Activated CD8-positive, alpha-beta memory T cell treated with anti-CD3 and anti-CD28 coated beads, Interleukin-2, amount 10 ng/mL, durations not matched to agents 7 days and 5 days (primary cell): Measurements from ENCODE around the gene SCUBE1. TPM values are rescaled to one million over a fixed set of nuclear protein-coding genes. Genes with fewer than 3 reads are reported as not detected.

Experiments
- ATAC-seq: fragments of 150-1000 bp; cut with Tn5 transposase; one replicate; pipeline ENCODE4 v1.10.0; 2021; ENCODE audit warnings: moderate library complexity
- CTCF ChIA-PET: fragments of 350-600 bp; sonication (Branson Sonifier 250); formaldehyde crosslinking; loops from one replicate; lab custom pipeline; 2021; ENCODE audit warnings: antibody characterized with exemption; lab: Charles Lee
- DNase-seq: peaks from one replicate; pipeline ENCODE4 v3.0.0-alpha.2; 2020
- H3K27ac Mint-ChIP-seq: one replicate; pipeline ENCODE4 v1.8.0; 2021; ENCODE audit warnings: mild to moderate bottlenecking, mixed read lengths
- H3K27me3 Mint-ChIP-seq: one replicate; pipeline ENCODE4 v1.8.0; 2021; ENCODE audit warnings: mixed read lengths
- H3K36me3 Mint-ChIP-seq: one replicate; pipeline ENCODE4 v1.8.0; 2021; ENCODE audit warnings: mild to moderate bottlenecking, mixed read lengths
- H3K4me1 Mint-ChIP-seq: one replicate; pipeline ENCODE4 v1.8.0; 2021; ENCODE audit warnings: mixed read lengths
- H3K4me3 Mint-ChIP-seq: one replicate; pipeline ENCODE4 v1.8.0; 2021; ENCODE audit warnings: mild to moderate bottlenecking, moderate library complexity, mixed read lengths
- H3K9me3 Mint-ChIP-seq: one replicate; pipeline ENCODE4 v1.8.0; 2022; ENCODE audit warnings: low read depth, mixed read lengths
- total RNA-seq, 2 experiments: library from RNA; stranded (reverse); gene quantifications; one replicate each; pipeline ENCODE4 v1.2.3, GENCODE V29; 2021

The SCUBE1 gene
- total RNA-seq, 2 experiments from 2014 or later = 0.40 to 3.0 TPM

DNA sequence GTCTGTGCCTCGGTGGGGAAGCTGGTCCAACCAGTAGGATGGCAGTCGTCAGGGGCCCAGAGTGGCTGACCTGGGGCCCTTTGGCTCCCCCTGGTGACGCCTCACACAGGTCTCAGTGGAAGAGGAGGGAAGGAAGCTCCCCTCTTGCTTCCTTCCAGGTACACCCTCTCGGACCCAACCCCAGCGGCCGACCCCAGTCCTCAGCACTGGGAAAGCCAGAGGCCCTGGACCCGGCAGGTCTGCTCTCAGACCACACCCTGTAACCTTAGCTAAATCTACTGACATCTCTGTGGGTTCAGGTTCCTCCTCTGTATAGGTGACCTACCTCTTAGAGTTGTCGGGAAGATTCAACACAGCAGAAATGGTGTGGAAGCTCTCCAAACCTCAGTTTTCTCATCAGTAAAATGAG is 3.4 kb upstream of the SCUBE1 start:
- ATAC-seq = peak; percentile 72
- CTCF ChIA-PET = interaction anchor here (0.6 to 5.9 kb wide), 37 partner anchors 10 to 1526 kb away, joined by 3 to 139 read pairs (median 6); partner anchors contain the start of gene EFCAB6
- peak; percentile 83 for DNase-seq
- no peaks in the 10 kb centered on the region for H3K36me3 Mint-ChIP-seq
- H3K9me3 Mint-ChIP-seq = no peaks in the 10 kb centered on the region
- H3K4me3 Mint-ChIP-seq = no peak overlapping the region
- peaks cover 47% of the 10 kb centered on the region for H3K27me3 Mint-ChIP-seq
- H3K27ac Mint-ChIP-seq = peak overlapping the region; percentile 95
- peaks cover 44% of the 10 kb centered on the region for H3K4me1 Mint-ChIP-seq

DNA sequence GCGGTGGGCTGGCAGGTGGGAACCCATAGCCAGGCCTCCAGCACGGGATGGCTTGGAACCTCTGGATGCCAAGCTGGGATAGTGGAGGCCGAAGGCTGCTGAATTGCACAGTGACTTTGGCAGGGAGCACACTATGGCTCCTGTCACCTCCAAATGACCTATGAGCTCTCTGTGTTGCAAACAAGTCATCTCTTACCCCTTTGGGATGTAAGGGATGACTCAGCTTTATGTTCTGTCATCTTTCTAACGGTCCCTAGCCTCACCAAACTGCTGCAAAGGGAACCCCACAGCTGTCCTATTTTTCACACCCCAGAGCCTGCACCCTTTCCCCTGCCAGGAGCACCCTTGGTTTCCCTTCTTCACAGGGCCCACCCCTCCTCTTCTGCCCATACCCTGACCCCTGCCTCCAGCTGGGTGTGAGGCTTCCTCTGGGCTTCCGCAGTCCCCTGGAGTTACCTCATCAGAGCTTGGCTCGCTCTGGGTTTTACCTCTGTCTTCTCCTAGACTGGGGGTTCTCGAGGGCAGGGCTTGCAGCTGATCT is 2.7 kb upstream of the SCUBE1 start:
- Mint-ChIP-seq H3K36me3 (no peaks in the 10 kb centered on the region), H3K27ac (peak overlapping the region; percentile 95), H3K27me3 (peaks cover 50% of the 10 kb centered on the region), H3K9me3 (no peaks in the 10 kb centered on the region), H3K4me1 (peaks cover 40% of the 10 kb centered on the region), H3K4me3 (no peak overlapping the region)
- ATAC-seq (peak; percentile 75), DNase-seq (peak; percentile 71)
- CTCF ChIA-PET = interaction anchor here (0.9 to 5.9 kb wide), 35 partner anchors 9 to 479 kb away, joined by 3 to 139 read pairs (median 6); partner anchors contain the start of gene EFCAB6

DNA sequence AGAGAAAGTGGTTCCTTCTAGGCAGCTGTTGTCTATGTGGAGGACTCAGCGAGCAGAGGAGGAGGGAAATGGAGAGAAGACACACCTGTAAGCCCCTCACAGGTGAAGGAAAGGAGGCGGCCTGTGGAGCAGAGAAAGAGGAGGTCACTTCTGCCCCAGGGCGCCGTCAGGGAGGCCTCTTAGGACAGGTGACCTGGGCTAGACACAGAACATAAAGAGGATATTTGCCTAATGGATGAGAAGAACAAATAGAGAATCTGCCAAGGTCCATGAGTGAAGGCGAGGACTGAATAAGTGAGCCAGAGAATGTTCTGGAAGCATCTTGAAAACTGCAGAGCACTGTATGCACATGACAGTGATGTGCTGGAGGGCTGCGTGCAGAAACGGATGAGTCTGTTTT is 2.2 kb upstream of the SCUBE1 start:
- no peaks in the 10 kb centered on the region for H3K9me3 Mint-ChIP-seq
- H3K4me1 Mint-ChIP-seq = peaks cover 40% of the 10 kb centered on the region
- CTCF ChIA-PET = interaction anchor here (1.1 to 5.9 kb wide), 23 partner anchors 13 to 467 kb away, joined by 3 to 139 read pairs (median 7); partner anchors contain the start of gene EFCAB6
- no peaks in the 10 kb centered on the region for H3K36me3 Mint-ChIP-seq
- no peak overlapping the region for H3K4me3 Mint-ChIP-seq
- H3K27ac Mint-ChIP-seq = peak overlapping the region; percentile 95
- no peak for DNase-seq
- peaks cover 55% of the 10 kb centered on the region for H3K27me3 Mint-ChIP-seq
- ATAC-seq = no peak

DNA sequence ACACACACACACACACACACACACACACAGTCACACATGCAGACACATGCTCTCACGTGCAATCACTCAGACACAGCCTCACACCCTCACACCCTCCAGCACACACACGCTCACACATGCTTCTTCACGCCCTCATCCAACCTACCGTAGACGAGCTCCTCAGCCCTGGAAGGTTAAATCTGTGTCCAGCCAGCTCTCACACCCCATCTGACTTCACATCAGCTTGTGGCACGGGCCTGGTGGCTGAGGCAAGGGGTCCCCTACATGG is 1.3 kb upstream of the SCUBE1 start:
- H3K9me3 Mint-ChIP-seq = no peaks in the 10 kb centered on the region
- no peak for ATAC-seq
- H3K27me3 Mint-ChIP-seq = peaks cover 52% of the 10 kb centered on the region
- H3K36me3 Mint-ChIP-seq = no peaks in the 10 kb centered on the region
- peaks cover 36% of the 10 kb centered on the region for H3K4me1 Mint-ChIP-seq
- CTCF ChIA-PET = interaction anchor here (1.0 to 5.9 kb wide), 8 partner anchors 9 to 114 kb away, joined by 3 to 139 read pairs (median 34); no protein-coding TSS in a partner anchor
- no peak for DNase-seq
- no peak overlapping the region for H3K4me3 Mint-ChIP-seq
- H3K27ac Mint-ChIP-seq = no peak overlapping the region

DNA sequence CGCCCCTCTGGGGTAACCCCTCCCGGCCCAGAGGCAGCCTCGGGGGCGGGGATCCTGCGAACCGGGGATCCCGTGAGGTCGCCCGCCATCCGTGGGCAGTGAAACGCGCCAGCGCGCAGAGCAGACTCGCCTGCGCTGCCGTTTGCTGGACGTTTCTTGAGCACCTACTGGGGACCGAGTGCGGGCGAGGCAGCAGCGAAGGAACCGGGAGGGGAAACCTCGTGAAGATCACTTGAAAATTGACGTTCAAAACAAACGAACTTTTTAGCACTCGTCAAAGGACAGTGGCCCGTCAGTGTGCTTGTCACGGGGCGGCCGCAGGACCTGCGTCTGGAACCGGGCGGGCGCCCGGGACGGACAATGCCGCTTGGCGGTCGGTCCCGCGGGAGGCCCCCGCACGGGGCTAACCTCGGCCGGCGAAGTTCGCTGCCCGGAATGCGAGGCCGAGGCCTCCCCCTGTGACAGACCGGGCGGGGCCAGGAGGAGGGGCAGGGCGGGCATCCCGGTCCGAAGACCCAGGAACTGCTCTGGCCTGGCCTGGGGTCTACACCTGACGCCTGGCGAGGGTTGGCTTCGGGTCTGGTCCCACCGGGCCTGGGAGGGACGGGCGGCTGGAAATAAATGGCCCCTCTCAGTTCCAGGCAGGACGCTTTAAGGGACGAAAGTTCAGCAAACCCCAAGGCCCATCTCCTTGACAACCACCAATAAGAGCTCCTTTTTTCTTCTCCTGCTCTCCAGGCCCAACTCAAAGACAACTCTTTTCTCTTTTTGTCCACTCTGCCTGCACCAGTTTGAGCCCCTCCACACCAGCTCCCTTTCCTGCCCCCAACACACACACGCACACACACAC is 723 bp upstream of the SCUBE1 start:
- Mint-ChIP-seq H3K4me1 (peaks cover 33% of the 10 kb centered on the region), H3K27me3 (peaks cover 50% of the 10 kb centered on the region), H3K27ac (no peak overlapping the region), H3K36me3 (no peaks in the 10 kb centered on the region), H3K4me3 (no peak overlapping the region), H3K9me3 (no peaks in the 10 kb centered on the region)
- CTCF ChIA-PET = interaction anchor here (1.0 to 5.9 kb wide), 7 partner anchors 9 to 113 kb away, joined by 3 to 139 read pairs (median 35); no protein-coding TSS in a partner anchor
- DNase-seq (no peak), ATAC-seq (no peak)

DNA sequence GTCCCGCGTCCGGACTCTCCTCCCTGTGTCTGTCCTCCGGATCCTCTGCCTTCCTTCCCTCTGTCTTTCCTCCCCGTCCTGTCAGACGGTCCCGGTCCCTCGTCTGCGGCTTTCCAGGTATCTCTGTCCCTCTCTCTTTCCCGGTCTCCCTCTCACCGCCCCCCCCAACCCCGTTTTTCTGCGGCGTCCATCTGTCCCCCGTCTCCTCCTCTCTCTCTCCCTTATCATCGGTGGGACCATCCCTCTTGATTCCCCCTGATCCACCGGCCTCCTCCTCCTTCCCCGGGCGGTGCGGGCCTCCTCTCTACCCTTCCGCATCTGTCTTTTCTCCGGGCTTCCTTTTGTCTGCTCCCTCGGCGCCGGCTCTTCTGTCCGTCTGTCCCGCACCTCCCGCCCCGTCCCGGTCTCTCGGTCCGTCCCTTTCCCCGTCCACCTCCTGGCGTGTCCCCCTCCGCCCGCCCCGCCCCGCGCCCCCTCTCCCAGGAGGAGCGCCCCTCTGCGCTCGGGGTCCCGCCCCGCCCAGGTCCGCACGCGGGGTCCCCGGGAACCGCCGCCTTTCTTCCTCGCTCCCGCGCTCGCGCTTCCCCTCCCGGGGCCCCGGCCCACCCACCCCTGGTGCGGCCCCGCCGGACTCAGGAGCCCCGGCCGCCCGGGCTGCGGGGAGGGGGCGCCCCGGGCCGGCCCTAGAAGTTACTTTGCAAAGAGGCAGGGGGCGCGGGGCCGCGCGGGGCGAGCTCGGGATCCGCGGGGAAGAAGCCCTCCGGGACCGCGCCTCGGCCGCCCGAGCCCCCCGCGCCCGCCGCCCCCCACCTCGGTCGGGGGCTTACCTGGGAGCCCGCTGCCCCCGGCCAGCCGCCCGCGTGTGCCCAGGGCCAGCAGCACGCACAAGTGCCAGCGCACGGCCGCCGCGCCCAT is 568 bp downstream of the SCUBE1 start:
- Mint-ChIP-seq H3K4me1 (peaks cover 30% of the 10 kb centered on the region), H3K36me3 (no peaks in the 10 kb centered on the region), H3K4me3 (peak overlapping the region; percentile 28), H3K27ac (no peak overlapping the region), H3K9me3 (no peaks in the 10 kb centered on the region), H3K27me3 (peaks cover 40% of the 10 kb centered on the region)
- ATAC-seq = no peak
- CTCF ChIA-PET = interaction anchor here (1.4 to 5.9 kb wide), 3 partner anchors 39 to 71 kb away, joined by 3 to 139 read pairs (median 124); no protein-coding TSS in a partner anchor
- DNase-seq = no peak

DNA sequence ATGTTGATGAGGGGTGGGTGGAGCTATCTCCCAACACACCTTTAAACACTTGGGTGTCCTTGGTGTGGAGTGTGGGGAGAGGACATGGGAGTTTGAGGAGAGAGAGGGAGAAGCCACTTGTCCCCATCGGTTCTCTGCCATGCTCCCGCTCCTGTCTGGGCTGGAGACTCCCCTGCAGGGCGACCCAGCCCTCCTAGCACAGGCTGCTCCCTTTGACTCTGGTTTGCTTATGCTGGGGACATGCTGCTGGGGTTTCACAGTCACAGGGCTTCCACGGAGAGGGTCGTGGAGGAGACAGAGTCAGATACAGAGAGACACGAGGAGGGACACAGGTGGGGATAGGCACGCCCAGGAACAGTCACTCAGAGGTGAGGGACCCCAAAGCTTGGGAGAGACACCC is 1.6 kb downstream of the SCUBE1 start:
- Mint-ChIP-seq H3K9me3 (no peaks in the 10 kb centered on the region), H3K4me1 (peaks cover 26% of the 10 kb centered on the region), H3K36me3 (no peaks in the 10 kb centered on the region), H3K27ac (no peak overlapping the region), H3K4me3 (no peak overlapping the region), H3K27me3 (peaks cover 39% of the 10 kb centered on the region)
- CTCF ChIA-PET = interaction anchor here (1.4 kb wide), 1 partner anchor 42 kb away, joined by 3 read pairs; no protein-coding TSS in a partner anchor
- ATAC-seq = no peak
- no peak for DNase-seq

DNA sequence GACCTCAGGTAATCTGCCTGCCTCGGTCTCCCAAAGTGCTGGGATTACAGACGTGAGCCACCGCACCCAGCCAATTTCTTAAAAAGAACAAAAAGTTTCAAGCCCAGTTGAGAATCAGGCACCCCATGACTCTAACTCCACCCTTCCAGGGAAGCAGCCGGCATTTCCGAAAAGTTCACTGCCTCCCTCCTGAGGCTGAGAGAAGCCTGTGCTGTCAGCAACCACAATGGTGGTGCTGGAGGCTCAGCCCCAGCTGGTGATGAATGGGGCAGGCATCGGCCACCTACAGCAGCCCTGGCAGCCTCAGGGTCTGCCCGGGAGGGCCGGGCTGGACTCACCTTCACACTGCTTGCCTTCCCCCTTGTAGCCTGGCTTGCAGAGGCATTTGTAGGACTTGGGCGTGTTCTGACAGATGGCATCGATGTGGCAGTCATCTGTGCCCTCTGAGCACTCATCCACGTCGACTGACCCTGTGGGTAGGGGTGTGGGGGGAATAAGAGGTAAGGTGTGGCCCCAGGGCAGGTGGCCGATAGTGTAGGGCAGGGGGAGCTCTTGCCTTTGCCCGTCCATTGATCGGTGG is 4.3 kb downstream of the SCUBE1 start:
- Mint-ChIP-seq H3K4me3 (no peak overlapping the region), H3K9me3 (no peaks in the 10 kb centered on the region), H3K27ac (no peak overlapping the region), H3K36me3 (no peaks in the 10 kb centered on the region), H3K4me1 (peaks cover 4% of the 10 kb centered on the region), H3K27me3 (peaks cover 25% of the 10 kb centered on the region)
- DNase-seq = no peak
- ATAC-seq = no peak
- CTCF ChIA-PET = no interaction called here

DNA sequence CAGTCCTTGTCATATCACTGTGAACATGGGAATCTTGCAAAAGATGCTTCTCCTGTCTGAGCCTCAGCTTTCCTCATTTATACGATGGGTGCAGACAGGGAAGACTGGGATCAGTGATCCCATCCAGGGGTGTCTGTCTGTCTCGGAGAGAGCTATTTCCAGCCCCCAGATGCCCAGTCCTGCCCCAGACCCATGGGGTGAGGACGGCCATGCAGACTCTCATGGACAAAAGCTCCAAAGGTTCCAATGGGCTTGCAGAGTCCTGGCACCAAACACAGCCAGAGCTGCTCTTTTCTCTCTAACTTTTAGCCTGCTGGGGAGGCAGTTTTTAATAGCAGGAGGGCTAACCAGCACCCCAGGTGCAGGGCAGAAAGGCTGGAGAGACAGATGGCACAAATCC is 5.2 kb downstream of the SCUBE1 start:
- Mint-ChIP-seq H3K4me1 (peaks cover 2% of the 10 kb centered on the region), H3K27me3 (peaks cover 25% of the 10 kb centered on the region), H3K27ac (no peak overlapping the region), H3K4me3 (no peak overlapping the region), H3K9me3 (no peaks in the 10 kb centered on the region), H3K36me3 (no peaks in the 10 kb centered on the region)
- CTCF ChIA-PET = interaction anchor here (0.9 to 2.4 kb wide), 2 partner anchors 8 to 64 kb away, joined by 4 to 13 read pairs; no protein-coding TSS in a partner anchor
- DNase-seq (no peak), ATAC-seq (no peak)

DNA sequence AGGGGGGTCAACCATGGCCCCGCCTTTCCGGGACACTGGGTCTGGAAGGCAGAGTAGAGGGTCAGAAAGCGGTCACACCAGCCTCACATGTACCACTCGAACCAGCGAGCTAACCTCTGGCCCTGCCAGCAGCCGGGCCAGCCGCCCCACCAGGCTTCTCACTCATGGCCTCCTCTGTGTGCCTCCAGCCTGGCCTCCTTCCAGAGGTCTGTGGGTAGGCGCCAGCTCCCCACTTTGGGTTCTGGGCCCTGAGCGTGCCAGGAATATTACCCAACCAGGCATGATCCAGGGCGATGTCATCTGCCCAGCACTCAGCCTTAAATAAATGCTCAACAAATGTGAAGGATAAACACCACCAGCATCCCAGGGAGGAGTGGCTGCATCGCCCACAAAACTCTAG is 5.8 kb downstream of the SCUBE1 start:
- DNase-seq = no peak
- ATAC-seq = no peak
- no peaks in the 10 kb centered on the region for H3K36me3 Mint-ChIP-seq
- peaks cover 2% of the 10 kb centered on the region for H3K4me1 Mint-ChIP-seq
- CTCF ChIA-PET = interaction anchor here (0.9 to 2.4 kb wide), 3 partner anchors 9 to 64 kb away, joined by 3 to 13 read pairs (median 4); no protein-coding TSS in a partner anchor
- H3K27ac Mint-ChIP-seq = no peak overlapping the region
- no peaks in the 10 kb centered on the region for H3K9me3 Mint-ChIP-seq
- H3K27me3 Mint-ChIP-seq = peaks cover 23% of the 10 kb centered on the region
- no peak overlapping the region for H3K4me3 Mint-ChIP-seq

DNA sequence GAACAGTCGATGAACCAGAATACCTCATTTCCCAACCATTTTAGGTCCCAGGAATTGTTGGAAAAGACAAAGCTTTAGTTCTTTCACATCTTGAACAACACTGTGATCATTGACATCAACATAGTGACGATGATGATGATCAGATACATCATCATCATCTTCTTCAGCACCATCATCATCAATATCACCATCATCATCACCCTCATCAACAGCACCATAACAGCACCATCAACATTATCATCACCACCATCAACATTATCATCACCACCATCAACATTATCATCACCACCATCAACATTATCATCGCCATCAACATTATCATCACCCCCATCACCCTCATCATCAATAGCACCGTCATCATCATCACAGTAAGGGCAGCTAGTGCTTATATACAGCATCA is 8.8 kb downstream of the SCUBE1 start:
- no peak for ATAC-seq
- Mint-ChIP-seq H3K27ac (no peak overlapping the region), H3K4me1 (peaks cover 4% of the 10 kb centered on the region), H3K27me3 (no peaks in the 10 kb centered on the region), H3K36me3 (no peaks in the 10 kb centered on the region), H3K9me3 (no peaks in the 10 kb centered on the region), H3K4me3 (no peak overlapping the region)
- CTCF ChIA-PET = interaction anchor here (0.6 to 1.4 kb wide), 2 partner anchors 61 to 415 kb away, joined by 3 to 5 read pairs; no protein-coding TSS in a partner anchor
- DNase-seq = no peak

DNA sequence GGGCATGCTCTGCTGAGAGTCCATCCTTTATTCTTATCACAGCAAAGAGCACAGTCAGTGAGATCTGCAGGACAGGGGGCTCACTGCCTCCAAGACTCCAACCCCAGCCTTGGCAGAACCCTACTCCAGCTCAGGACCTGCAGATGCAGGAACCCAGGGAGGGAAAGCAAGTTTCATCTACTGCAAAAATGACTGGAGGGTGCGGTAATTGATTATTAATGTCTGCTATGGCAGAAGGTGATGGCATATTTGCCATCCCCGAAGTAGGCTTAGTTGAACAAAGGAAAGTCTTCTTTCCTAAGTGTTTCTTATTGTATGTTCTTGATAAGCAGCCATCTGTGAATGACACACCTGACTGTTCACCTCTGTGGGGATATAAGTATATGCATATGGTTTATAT is 9.2 kb downstream of the SCUBE1 start:
- no peak overlapping the region for H3K27ac Mint-ChIP-seq
- no peaks in the 10 kb centered on the region for H3K9me3 Mint-ChIP-seq
- no peak overlapping the region for H3K4me3 Mint-ChIP-seq
- DNase-seq (no peak), ATAC-seq (no peak)
- no peaks in the 10 kb centered on the region for H3K27me3 Mint-ChIP-seq
- CTCF ChIA-PET = interaction anchor here (1.4 kb wide), 1 partner anchor 61 kb away, joined by 5 read pairs; no protein-coding TSS in a partner anchor
- H3K36me3 Mint-ChIP-seq = no peaks in the 10 kb centered on the region
- H3K4me1 Mint-ChIP-seq = peaks cover 4% of the 10 kb centered on the region
